Endothelial cell of umbilical vein (primary cell): ENCODE measurements around the gene STRN3. TPM values are rescaled to one million over a fixed set of nuclear protein-coding genes. Genes with fewer than 3 reads are reported as not detected.
"Not testable (repeated sequence)": the region's sequence is repeated elsewhere in the genome, so short reads cannot be mapped to it uniquely, and the experiment has no call there.

Experiments
- BruUV-seq: library from RNA; stranded (reverse); fragments of 400-500 nt; replicated peaks from 2 replicates; lab custom pipeline; 2021; lab: Mats Ljungman, UMichigan
- CTCF ChIA-PET: fragments of 300-600, 350-600 bp; sonication (Branson Sonifier 250); formaldehyde crosslinking; loops from one replicate; lab custom pipeline; 2021; ENCODE audit warnings: antibody characterized with exemption, inconsistent platforms; lab: Charles Lee
- POLR2A ChIA-PET: fragments of 300-600, 350-600 bp; sonication (Branson Sonifier 250); formaldehyde crosslinking; loops from one replicate; lab custom pipeline; 2021; ENCODE audit warnings: antibody characterized with exemption, inconsistent platforms; lab: Charles Lee
- DNase-seq: peaks from one replicate; pipeline ENCODE4 v3.0.0-alpha.2; 2011; ENCODE audit warnings: low read depth, low spot score
- FAIRE-seq: peaks from 2 replicates; lab custom pipeline; 2011; peaks lifted over from hg19 to GRCh38; lab: Jason Lieb, UNC
- H2AFZ ChIP-seq: 2 replicates; pipeline ENCODE4 v1.6.0; 2012; ENCODE audit warnings: low read depth, low read length, control low read depth, inconsistent platforms
- H3K27ac ChIP-seq: 2 replicates; pipeline ENCODE4 v1.5.1; 2011; ENCODE audit warnings: low read depth, mild to moderate bottlenecking, control low read depth, low read length, moderate library complexity; ENCODE audit not compliant: insufficient read depth
- H3K27me3 ChIP-seq, 2 experiments: 2 replicates each; pipeline versions ENCODE4 v1.6.0 to v1.6.1; 2011; ENCODE audit warnings: low read length in 2 of 2, mixed read lengths in 1 of 2; ENCODE audit not compliant: control insufficient read depth in 2 of 2, insufficient read depth in 2 of 2
- H3K36me3 ChIP-seq, 2 experiments: 2 replicates in 1 of 2; 3 replicates in 1 of 2; pipeline ENCODE4 v1.5.1; 2011; ENCODE audit warnings: low read length in 2 of 2, mild to moderate bottlenecking in 1 of 2, moderate library complexity in 1 of 2; ENCODE audit not compliant: control insufficient read depth in 2 of 2, insufficient read depth in 2 of 2; ENCODE audit errors: extremely low read depth in 1 of 2
- H3K4me1 ChIP-seq: 3 replicates; pipeline ENCODE4 v1.5.1; 2011; ENCODE audit warnings: mild to moderate bottlenecking, low read length; ENCODE audit not compliant: control insufficient read depth, insufficient read depth; ENCODE audit errors: extremely low read depth
- H3K4me2 ChIP-seq: 2 replicates; pipeline ENCODE4 v1.6.1; 2011; ENCODE audit warnings: low read length, control low read depth, mixed read lengths; ENCODE audit not compliant: insufficient read depth
- H3K4me3 ChIP-seq, 3 experiments: fragments of 200-600 bp in 1 of 3; sonication (generic), shearing (Covaris generic) in 1 of 3; replicated peaks in 1 of 3; 2 replicates each; pipeline ENCODE4 v1.5.1; 2011 to 2016; ENCODE audit warnings: control low read depth in 3 of 3, low read length in 3 of 3, mild to moderate bottlenecking in 2 of 3, inconsistent platforms in 1 of 3, low read depth in 1 of 3, moderate library complexity in 1 of 3; ENCODE audit not compliant: insufficient read depth in 1 of 3
- H3K79me2 ChIP-seq: 2 replicates; pipeline ENCODE4 v1.6.0; 2012; ENCODE audit warnings: low read length, inconsistent platforms; ENCODE audit not compliant: control insufficient read depth, insufficient read depth
- H3K9ac ChIP-seq: replicated peaks from 2 replicates; pipeline ENCODE3; 2011; ENCODE audit warnings: low read length, control low read depth; ENCODE audit not compliant: insufficient read depth; ENCODE audit errors: extremely low read depth
- H3K9me1 ChIP-seq: replicated peaks from 3 replicates; pipeline ENCODE4 v1.6.0; 2011; ENCODE audit warnings: mild to moderate bottlenecking, low read length; ENCODE audit not compliant: control insufficient read depth, insufficient read depth; ENCODE audit errors: extremely low read depth
- H3K9me3 ChIP-seq: replicated peaks from 2 replicates; pipeline ENCODE4 v1.5.1; 2012; ENCODE audit warnings: low read length, inconsistent platforms; ENCODE audit not compliant: control insufficient read depth, insufficient read depth
- H4K20me1 ChIP-seq: replicated peaks from 2 replicates; pipeline ENCODE3; 2011; ENCODE audit warnings: mild to moderate bottlenecking, low read length; ENCODE audit not compliant: control insufficient read depth, insufficient read depth; ENCODE audit errors: extremely low read depth
- CTCF ChIP-seq, 2 donors: IDR thresholded peaks; 1 replicate in 1 of 2; 2 replicates in 1 of 2; pipeline ENCODE4 v1.5.1; 2011; ENCODE audit warnings: low read length in 2 of 2, mild to moderate bottlenecking in 2 of 2, moderate library complexity in 2 of 2, control low read depth in 1 of 2, inconsistent platforms in 1 of 2, low read depth in 1 of 2; ENCODE audit not compliant: insufficient read depth in 1 of 2; ENCODE audit errors: extremely low read depth in 1 of 2
- POLR2A ChIP-seq: IDR thresholded peaks from 2 replicates; pipeline ENCODE4 v1.6.1; 2012; ENCODE audit warnings: low read depth, mild to moderate bottlenecking, control low read depth, low read length
- dilution Hi-C: fragments of 300-500 bp; cut with MboI; formaldehyde crosslinking; loops from one replicate; pipeline ENCODE4 v1.15.0; 2019; ENCODE audit warnings: low sequenced_read_pairs; ENCODE audit not compliant: extremely low pct_ligation_motif_present
- intact Hi-C: fragments of 100-400 bp; cut with micrococcal nuclease; formaldehyde crosslinking; loops from one replicate; pipeline ENCODE4 v1.10.0; 2022
- polyA plus RNA-seq, 4 experiments: library from polyadenylated mRNA; depleted of rRNA in 3 of 4; stranded (reverse) in 3 of 4; unstranded in 1 of 4; fragments of >200 nt; gene quantifications; 2 replicates each; pipeline versions ENCODE4 v1.2.1 to v1.2.3, GENCODE V29; 2011 to 2012; ENCODE audit warnings: missing spikeins in 1 of 4
- total RNA-seq: library from RNA; stranded (reverse); gene quantifications from 2 replicates; pipeline ENCODE4 v1.2.3, GENCODE V29; 2021

Gene STRN3
- total and polyA plus RNA-seq, 2 donors (not counting 3 experiments of a cell fraction or from before 2014, with no cell fraction given), result 8.4 to 35.1 TPM

GRCh38 chr14:30980980-30981379, 45.2 kb downstream of the STRN3 start:
- Histone ChIP-seq H3K79me2 (peaks cover 73% of the 10 kb centered on the region), H3K9me1 (no peaks in the 10 kb centered on the region), H4K20me1 (peaks cover 20% of the 10 kb centered on the region), H3K4me1 (no peaks in the 10 kb centered on the region), H3K9ac (no peak overlapping the region), H3K36me3 (no peaks in the 10 kb centered on the region), H3K27me3 (no peaks in the 10 kb centered on the region), H3K4me3 (no peak overlapping the region), H3K4me2 (no peak overlapping the region), H3K27ac (no peak overlapping the region), H3K9me3 (no peaks in the 10 kb centered on the region), H2AFZ (no peak overlapping the region)
- dilution Hi-C loops, result no loop called here
- ChIA-PET POLR2A (no interaction called here), CTCF (interaction anchor here (0.9 to 5.5 kb wide), 15 partner anchors 14 to 363 kb away, joined by 3 to 28 read pairs (median 4); partner anchors contain the start of gene STRN3)
- BruUV-seq, result no TSS peak
- DNase-seq, result no peak
- no peak for FAIRE-seq
- TF ChIP-seq POLR2A, result no peak
- intact Hi-C loops, result loop anchor here (1.0 to 5.0 kb wide), 4 partner anchors 46 to 375 kb away; partner anchors contain the start of genes AP4S1 and STRN3

- TF ChIP-seq CTCF (IDR thresholded peaks at IDR 0.05; ENCODE audit: extremely low read depth in 1 of 2, insufficient read depth in 1 of 2, low read depth in 1 of 2, low read length in 2 of 2), result peak; percentile 39 to 49
- DNase-seq, result peak; percentile 81
- H3K9me1 ChIP-seq, BruUV-seq, H3K4me2 ChIP-seq, H3K36me3 ChIP-seq, H3K4me1 ChIP-seq, H3K9ac ChIP-seq, dilution Hi-C loops, H3K9me3 ChIP-seq, H3K4me3 ChIP-seq, H3K27ac ChIP-seq, POLR2A ChIA-PET, H2AFZ ChIP-seq, H3K27me3 ChIP-seq: not testable (repeated sequence)
- CTCF ChIA-PET, result interaction anchor here (0.9 to 5.5 kb wide), 16 partner anchors 15 to 377 kb away, joined by 3 to 28 read pairs (median 4); partner anchors contain the start of gene STRN3
- H4K20me1 ChIP-seq, result peaks cover 15% of the 10 kb centered on the region
- H3K79me2 ChIP-seq, result peaks cover 73% of the 10 kb centered on the region
- peak; percentile 72 for FAIRE-seq
- intact Hi-C loops, result loop anchor here (1.0 to 5.0 kb wide), 4 partner anchors 47 to 376 kb away; partner anchors contain the start of genes AP4S1 and STRN3
These were observed 46.0 kb downstream of the STRN3 start for GRCh38 chr14:30980106-30980704.
